GM12872 (cell line): Measurements from ENCODE around the gene CTXND1.

Source experiments
- CTCF ChIP-seq: IDR thresholded peaks from 3 replicates; pipeline ENCODE4 v1.5.1; 2011; ENCODE audit warnings: low read depth, mild to moderate bottlenecking, low read length, moderate library complexity; ENCODE audit not compliant: insufficient read depth

CTXND1 gene

GRCh38 chr15:80267658-80268057, 15.6 kb upstream of the CTXND1 start:
- no peak for TF ChIP-seq CTCF

- no peak for TF ChIP-seq CTCF
These were observed 14.7 kb upstream of the CTXND1 start for GRCh38 chr15:80266745-80267144.

- TF ChIP-seq CTCF: no peak
These were observed 14.1 kb upstream of the CTXND1 start for GRCh38 chr15:80266113-80266512.

GRCh38 chr15:80265021-80265420, 13.0 kb upstream of the CTXND1 start:
- no peak for TF ChIP-seq CTCF

GRCh38 chr15:80264031-80264430, 12.0 kb upstream of the CTXND1 start:
- TF ChIP-seq CTCF: no peak

GRCh38 chr15:80260551-80260950, 8.5 kb upstream of the CTXND1 start:
- TF ChIP-seq CTCF: no peak

GRCh38 chr15:80259942-80260510, 8.0 kb upstream of the CTXND1 start:
- no peak for TF ChIP-seq CTCF

GRCh38 chr15:80251428-80252120, 439 bp downstream of the CTXND1 start:
- TF ChIP-seq CTCF: no peak
